ENCODE measurements around the gene ARHGAP42. TPM values are rescaled to one million over a fixed set of nuclear protein-coding genes. Genes with fewer than 3 reads are reported as not detected.
"Not testable (repeated sequence)": the region's sequence is repeated elsewhere in the genome, so short reads cannot be mapped to it uniquely, and the experiment has no call there.

The ARHGAP42 gene
- total RNA-seq, 4 donors from 2014 or later: 7.6 to 22.2 (median 14.6) TPM

GRCh38 chr11:100748153-100748552 is 61.1 kb downstream of the ARHGAP42 start:
- WGBS, 2 donors: 74 to 84% methylated on average over 4 of the region's 4 CpGs
- intact Hi-C loops (cut with DNase I; ENCODE audit: low total_unique reads): no loop called here
- no peak overlapping the region for H3K4me3 ChIP-seq (ENCODE audit: low read depth, poor library complexity, severe bottlenecking)
- TF ChIP-seq POLR2A (IDR thresholded peaks at IDR 0.05) (no peak), CTCF (IDR thresholded peaks at IDR 0.05) (no peak)
- DNase-seq (ENCODE audit: low spot score in 2 of 2): no peak

GRCh38 chr11:100749887-100750565 is 62.9 kb downstream of the ARHGAP42 start:
- H3K4me3 ChIP-seq (ENCODE audit: low read depth, poor library complexity, severe bottlenecking); intact Hi-C loops (cut with DNase I; ENCODE audit: low total_unique reads): not testable (repeated sequence)
- WGBS, 2 donors: 94 to 98% methylated on average over 10 of the region's 10 CpGs

GRCh38 chr11:100750566-100750891 is 63.4 kb downstream of the ARHGAP42 start:
- DNase-seq (ENCODE audit: low spot score in 2 of 2); intact Hi-C loops (cut with DNase I; ENCODE audit: low total_unique reads); H3K4me3 ChIP-seq (ENCODE audit: low read depth, poor library complexity, severe bottlenecking): not testable (repeated sequence)
- WGBS, 2 donors: 87 to 97% methylated on average over 7 of the region's 7 CpGs

More at GRCh38 chr11:100749887-100750565, 62.9 kb downstream of the ARHGAP42 start:
- not testable (repeated sequence) for DNase-seq (ENCODE audit: low spot score in 2 of 2)

- intact Hi-C loops (cut with DNase I; ENCODE audit: low total_unique reads): no loop called here
- DNase-seq (ENCODE audit: low spot score in 2 of 2): no peak
- WGBS, 2 donors: 64 to 69% methylated on average over 3 to 5 of the region's 5 CpGs
- no peak overlapping the region for H3K4me3 ChIP-seq (ENCODE audit: low read depth, poor library complexity, severe bottlenecking)
- TF ChIP-seq CTCF (IDR thresholded peaks at IDR 0.05) (no peak), POLR2A (IDR thresholded peaks at IDR 0.05) (no peak)
These were observed 65.5 kb downstream of the ARHGAP42 start for GRCh38 chr11:100752371-100753171.

- H3K4me3 ChIP-seq (ENCODE audit: low read depth, poor library complexity, severe bottlenecking): no peak overlapping the region
- no peak for DNase-seq (ENCODE audit: low spot score in 2 of 2)
- intact Hi-C loops (cut with DNase I; ENCODE audit: low total_unique reads): no loop called here
- 33 to 73% methylated on average over 4 of the region's 4 CpGs for WGBS, 2 donors
- TF ChIP-seq CTCF (IDR thresholded peaks at IDR 0.05): no peak
- TF ChIP-seq POLR2A (IDR thresholded peaks at IDR 0.05): no peak
These were observed 66.1 kb downstream of the ARHGAP42 start for GRCh38 chr11:100753172-100753543.

GRCh38 chr11:100753571-100753970 is 66.5 kb downstream of the ARHGAP42 start:
- TF ChIP-seq POLR2A (IDR thresholded peaks at IDR 0.05): no peak
- no peak for TF ChIP-seq CTCF (IDR thresholded peaks at IDR 0.05)
- 53 to 54% methylated on average over 4 of the region's 4 CpGs for WGBS, 2 donors
- intact Hi-C loops (cut with DNase I; ENCODE audit: low total_unique reads): no loop called here
- no peak overlapping the region for H3K4me3 ChIP-seq (ENCODE audit: low read depth, poor library complexity, severe bottlenecking)
- DNase-seq (ENCODE audit: low spot score in 2 of 2): no peak
